ENCODE data around the gene NINJ1. TPM values are rescaled to one million over a fixed set of nuclear protein-coding genes. Genes with fewer than 3 reads are reported as not detected.

The NINJ1 gene
- total and polyA plus RNA-seq, 2 of the 13 experiments (the other 11 are each of a cell fraction or from before 2014, with no cell fraction given): 81.2 to 92.1 TPM

DNA sequence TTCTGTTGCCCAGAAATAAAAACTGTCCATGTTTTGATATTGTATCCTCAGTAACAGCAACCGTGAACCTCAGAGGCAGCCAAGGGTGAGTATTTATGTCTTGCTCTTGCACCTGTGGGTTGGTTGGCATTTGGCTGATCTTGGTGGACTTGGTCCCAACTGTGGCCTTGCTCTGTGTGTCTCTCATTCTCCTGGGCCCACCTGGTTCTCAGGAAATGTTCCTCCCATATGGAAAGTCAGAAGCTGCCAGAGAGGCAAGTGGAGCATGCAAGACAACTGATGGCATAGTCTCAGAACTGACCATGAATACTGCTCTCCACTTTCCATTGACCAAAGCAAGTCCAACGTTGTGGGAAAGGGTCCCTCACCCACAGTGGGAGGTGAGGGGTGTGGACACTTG, 13.6 kb upstream of the NINJ1 start:
- H3K4me3 ChIP-seq (replicated peaks in 1 of 3; ENCODE audit: insufficient read depth in 1 of 3, low read depth in 2 of 3, low read length in 3 of 3): no peak overlapping the region
- FAIRE-seq (no peak), ATAC-seq (no peak), DNase-seq (ENCODE audit: low spot score) (no peak)
- no peaks in the 10 kb centered on the region for H3K9me3 ChIP-seq (ENCODE audit: low read length)
- ChIA-PET POLR2A (no interaction called here), CTCF (ENCODE audit: low intra/inter-chr PET ratio, low total read pairs) (no interaction called here)
- H3K27ac ChIP-seq (ENCODE audit: extremely low read length, insufficient read depth, low read length): no peak overlapping the region
- H3K9ac ChIP-seq (ENCODE audit: insufficient read depth, low read depth, low read length): no peak overlapping the region
- intact Hi-C loops (cut with micrococcal nuclease; ENCODE audit: unreplicated experiment): no loop called here
- peaks cover 0 to under 1% of the 10 kb centered on the region in 2 experiments; a peak in 1 of 5 replicates for H3K27me3 ChIP-seq (ENCODE audit: control insufficient read depth in 1 of 2, insufficient read depth in 2 of 2, low read length in 2 of 2)
- no peak overlapping the region for H3K4me2 ChIP-seq (ENCODE audit: low read depth, low read length)
- H2AFZ ChIP-seq (ENCODE audit: low read length): no peak overlapping the region
- peaks cover 31% of the 10 kb centered on the region for H3K4me1 ChIP-seq (ENCODE audit: insufficient read depth, low read length)
- BruUV-seq (replicated peaks): no TSS peak
- no peaks in the 10 kb centered on the region for H4K20me1 ChIP-seq (ENCODE audit: insufficient read depth, low read length)
- H3K36me3 ChIP-seq (replicated peaks in 1 of 2; ENCODE audit: control insufficient read depth in 1 of 2, insufficient read depth in 2 of 2, low read length in 2 of 2): no peaks in the 10 kb centered on the region
- WGBS (ENCODE audit: low lambda C conversion rate): 26% methylated on average over 2 of the region's 2 CpGs
- H3K79me2 ChIP-seq (ENCODE audit: insufficient read depth, low read length): no peaks in the 10 kb centered on the region
- in situ Hi-C loops (cut with HindIII; ENCODE audit: extremely low pct_ligation_motif_present, low pct_unique_long_range_greater_than_20kb): no loop called here
- TF ChIP-seq RXRB (CRISPR knock-in tag; IDR thresholded peaks at IDR 0.05; ENCODE audit: borderline replicate concordance): no peak
- TF ChIP-seq, protein P1, sequence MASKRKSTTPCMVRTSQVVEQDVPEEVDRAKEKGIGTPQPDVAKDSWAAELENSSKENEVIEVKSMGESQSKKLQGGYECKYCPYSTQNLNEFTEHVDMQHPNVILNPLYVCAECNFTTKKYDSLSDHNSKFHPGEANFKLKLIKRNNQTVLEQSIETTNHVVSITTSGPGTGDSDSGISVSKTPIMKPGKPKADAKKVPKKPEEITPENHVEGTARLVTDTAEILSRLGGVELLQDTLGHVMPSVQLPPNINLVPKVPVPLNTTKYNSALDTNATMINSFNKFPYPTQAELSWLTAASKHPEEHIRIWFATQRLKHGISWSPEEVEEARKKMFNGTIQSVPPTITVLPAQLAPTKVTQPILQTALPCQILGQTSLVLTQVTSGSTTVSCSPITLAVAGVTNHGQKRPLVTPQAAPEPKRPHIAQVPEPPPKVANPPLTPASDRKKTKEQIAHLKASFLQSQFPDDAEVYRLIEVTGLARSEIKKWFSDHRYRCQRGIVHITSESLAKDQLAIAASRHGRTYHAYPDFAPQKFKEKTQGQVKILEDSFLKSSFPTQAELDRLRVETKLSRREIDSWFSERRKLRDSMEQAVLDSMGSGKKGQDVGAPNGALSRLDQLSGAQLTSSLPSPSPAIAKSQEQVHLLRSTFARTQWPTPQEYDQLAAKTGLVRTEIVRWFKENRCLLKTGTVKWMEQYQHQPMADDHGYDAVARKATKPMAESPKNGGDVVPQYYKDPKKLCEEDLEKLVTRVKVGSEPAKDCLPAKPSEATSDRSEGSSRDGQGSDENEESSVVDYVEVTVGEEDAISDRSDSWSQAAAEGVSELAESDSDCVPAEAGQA (IDR thresholded peaks at IDR 0.05; ENCODE audit: low read depth): no peak
- TF ChIP-seq, protein P1 (CRISPR knock-in tag; IDR thresholded peaks at IDR 0.05; ENCODE audit: borderline replicate concordance): no peak
- TF ChIP-seq ZNF230 (CRISPR knock-in tag; IDR thresholded peaks at IDR 0.05): no peak
- no peak for TF ChIP-seq PHF20 (CRISPR knock-in tag; IDR thresholded peaks at IDR 0.05)
- no peak for TF ChIP-seq EEA1 (CRISPR knock-in tag; IDR thresholded peaks at IDR 0.05; ENCODE audit: borderline replicate concordance)
- TF ChIP-seq ZNF292 (CRISPR knock-in tag; IDR thresholded peaks at IDR 0.05; ENCODE audit: borderline replicate concordance, low read depth): no peak
- TF ChIP-seq ZNF678 (CRISPR knock-in tag; IDR thresholded peaks at IDR 0.05): no peak
- TF ChIP-seq ZNF576 (CRISPR knock-in tag; IDR thresholded peaks at IDR 0.05): no peak
- TF ChIP-seq GTF2F1 (IDR thresholded peaks at IDR 0.05; ENCODE audit: low read length): no peak
- TF ChIP-seq EP300 (IDR thresholded peaks at IDR 0.05; ENCODE audit: low read depth in 2 of 2, low read length in 2 of 2): no peak
- no peak for TF ChIP-seq EP300 (CRISPR knock-in tag; IDR thresholded peaks at IDR 0.05; ENCODE audit: borderline replicate concordance)
- TF ChIP-seq ZNF777 (CRISPR knock-in tag; IDR thresholded peaks at IDR 0.05): no peak
